GM23338 (cell line): Measurements from ENCODE around the gene BAIAP2. TPM values are rescaled to one million over a fixed set of nuclear protein-coding genes. Genes with fewer than 3 reads are reported as not detected.

Source experiments
- ATAC-seq: fragments of 200-7000 bp; cut with Tn5 transposase; 3 replicates; pipeline ENCODE4 v1.9.1; 2020
- DNase-seq: peaks from one replicate; pipeline ENCODE4 v3.0.0-alpha.2; 2015; ENCODE audit warnings: low spot score
- H2AFZ ChIP-seq: fragments of 200-600 bp; sonication (generic); 2 replicates; pipeline ENCODE4 v1.8.0; 2016; ENCODE audit warnings: antibody characterized with exemption, mild to moderate bottlenecking, moderate library complexity
- H3F3A ChIP-seq: fragments of 200-600 bp; sonication (generic); replicated peaks from 2 replicates; pipeline ENCODE4 v1.8.0; 2017; ENCODE audit warnings: antibody characterized with exemption, mixed run types, low read depth
- H3K27ac ChIP-seq: fragments of 200-600 bp; sonication (generic); 2 replicates; pipeline ENCODE4 v1.6.1; 2016; ENCODE audit warnings: low read depth
- H3K27me3 ChIP-seq: fragments of 200-600 bp; sonication (generic); 2 replicates; pipeline ENCODE4 v1.8.0; 2016; ENCODE audit warnings: mild to moderate bottlenecking, mixed run types, moderate library complexity; ENCODE audit not compliant: insufficient read depth
- H3K36me3 ChIP-seq: fragments of 200-600 bp; sonication (generic); 2 replicates; pipeline ENCODE4 v1.8.0; 2016; ENCODE audit warnings: mild to moderate bottlenecking; ENCODE audit not compliant: insufficient read depth
- H3K4me1 ChIP-seq: fragments of 200-600 bp; sonication (generic); 2 replicates; pipeline ENCODE4 v1.8.0; 2016; ENCODE audit warnings: mild to moderate bottlenecking, moderate library complexity; ENCODE audit not compliant: insufficient read depth
- H3K4me2 ChIP-seq: fragments of 200-600 bp; sonication (generic); 2 replicates; pipeline ENCODE4 v1.7.1; 2017; ENCODE audit warnings: mixed run types
- H3K4me3 ChIP-seq: fragments of 200-600 bp; sonication (generic); 2 replicates; pipeline ENCODE4 v1.6.1; 2016; ENCODE audit warnings: mixed run types
- H3K79me2 ChIP-seq: fragments of 200-600 bp; sonication (generic); replicated peaks from 2 replicates; pipeline ENCODE4 v1.8.0; 2017; ENCODE audit warnings: mild to moderate bottlenecking; ENCODE audit not compliant: insufficient read depth
- H3K9me2 ChIP-seq: fragments of 200-600 bp; sonication (generic); 2 replicates; pipeline ENCODE4 v1.8.0; 2017; ENCODE audit not compliant: insufficient read depth
- H4K20me1 ChIP-seq: fragments of 200-600 bp; sonication (generic); replicated peaks from 2 replicates; pipeline ENCODE4 v1.8.0; 2017; ENCODE audit warnings: mild to moderate bottlenecking; ENCODE audit not compliant: insufficient read depth
- H3K27ac Mint-ChIP-seq: 2 replicates; pipeline ENCODE4 v1.8.0; 2020; ENCODE audit warnings: inconsistent platforms, mild to moderate bottlenecking, moderate library complexity, mixed read lengths
- H3K27me3 Mint-ChIP-seq: 3 replicates; pipeline ENCODE4 v1.8.0; 2022; ENCODE audit warnings: low read depth, mild to moderate bottlenecking, moderate library complexity, mixed read lengths, inconsistent platforms; ENCODE audit not compliant: insufficient read depth, poor library complexity
- H3K36me3 Mint-ChIP-seq: 3 replicates; pipeline ENCODE4 v1.8.0; 2021; ENCODE audit warnings: low read depth, mild to moderate bottlenecking, inconsistent platforms, moderate library complexity, mixed read lengths
- H3K4me1 Mint-ChIP-seq: 3 replicates; pipeline ENCODE4 v1.8.0; 2020; ENCODE audit warnings: mild to moderate bottlenecking, inconsistent platforms, mixed read lengths
- H3K4me3 Mint-ChIP-seq: 3 replicates; pipeline ENCODE4 v1.8.0; 2021; ENCODE audit warnings: moderate library complexity, mild to moderate bottlenecking, inconsistent platforms, mixed read lengths
- H3K9me3 Mint-ChIP-seq: 3 replicates; pipeline ENCODE4 v1.8.0; 2020; ENCODE audit warnings: moderate library complexity, mild to moderate bottlenecking, inconsistent platforms, mixed read lengths
- CREB1 ChIP-seq: fragments of 250-450 bp; sonication (Bioruptor Pico); IDR thresholded peaks from 2 replicates; pipeline ENCODE4 v1.5.0; 2020; ENCODE audit warnings: low read depth, mild to moderate bottlenecking, moderate library complexity
- EZH2 ChIP-seq: fragments of 200-600 bp; sonication (generic); IDR thresholded peaks from one replicate; pipeline ENCODE4 v1.8.0; 2017; ENCODE audit warnings: antibody characterized with exemption, mild to moderate bottlenecking, low read depth; ENCODE audit not compliant: unreplicated experiment
- EZH2phosphoT487 ChIP-seq: fragments of 200-600 bp; sonication (generic); IDR thresholded peaks from one replicate; pipeline ENCODE4 v1.8.1; 2018; ENCODE audit warnings: antibody characterized with exemption; ENCODE audit not compliant: unreplicated experiment
- JUNB ChIP-seq: IDR thresholded peaks from one replicate; pipeline ENCODE4 v1.6.1; 2016; ENCODE audit warnings: antibody characterized with exemption; ENCODE audit not compliant: unreplicated experiment
- NANOG ChIP-seq: IDR thresholded peaks from 2 replicates; pipeline ENCODE4 v1.6.1; 2016; ENCODE audit warnings: antibody characterized with exemption, borderline replicate concordance
- POLR2AphosphoS5 ChIP-seq: IDR thresholded peaks from 2 replicates; pipeline ENCODE4 v1.6.1; 2016; ENCODE audit warnings: antibody characterized with exemption, low read depth
- STAT1 ChIP-seq: IDR thresholded peaks from one replicate; pipeline ENCODE4 v1.6.1; 2016; ENCODE audit warnings: antibody characterized with exemption; ENCODE audit not compliant: unreplicated experiment
- ZNF114 ChIP-seq: fragments of 250-450 bp; sonication (Bioruptor Pico); IDR thresholded peaks from 2 replicates; pipeline ENCODE4 v1.5.0; 2020; ENCODE audit warnings: mild to moderate bottlenecking, moderate library complexity
- ZNF331 ChIP-seq: fragments of 250-450 bp; sonication (Bioruptor Pico); IDR thresholded peaks from 2 replicates; pipeline ENCODE4 v1.5.0; 2020; ENCODE audit warnings: low read depth, mild to moderate bottlenecking, moderate library complexity
- polyA plus RNA-seq: library from polyadenylated mRNA; unstranded; fragments of >200 nt; fragmentation: Nextera tagmentation; extraction: Ambion mirVana; gene quantifications from 2 replicates; pipeline ENCODE4 v1.2.1, GENCODE V29; 2016
- total RNA-seq: library from RNA; depleted of rRNA; stranded (reverse); fragments of >200 nt; shearing (Covaris generic); gene quantifications from 2 replicates; pipeline ENCODE4 v1.2.3, GENCODE V29; 2014
- TF ChIP-seq, protein P1 (sequence below): IDR thresholded peaks from one replicate; pipeline ENCODE4 v1.6.1; 2018; ENCODE audit warnings: antibody characterized with exemption; ENCODE audit not compliant: unreplicated experiment
- TF ChIP-seq, protein P2 (sequence below): fragments of 250-450 bp; sonication (Bioruptor Pico); IDR thresholded peaks from 2 replicates; pipeline ENCODE4 v1.5.0; 2020; ENCODE audit warnings: mild to moderate bottlenecking, moderate library complexity

BAIAP2 gene
- total and polyA plus RNA-seq, 2 experiments from 2014 or later = 21.7 to 22.7 TPM

DNA sequence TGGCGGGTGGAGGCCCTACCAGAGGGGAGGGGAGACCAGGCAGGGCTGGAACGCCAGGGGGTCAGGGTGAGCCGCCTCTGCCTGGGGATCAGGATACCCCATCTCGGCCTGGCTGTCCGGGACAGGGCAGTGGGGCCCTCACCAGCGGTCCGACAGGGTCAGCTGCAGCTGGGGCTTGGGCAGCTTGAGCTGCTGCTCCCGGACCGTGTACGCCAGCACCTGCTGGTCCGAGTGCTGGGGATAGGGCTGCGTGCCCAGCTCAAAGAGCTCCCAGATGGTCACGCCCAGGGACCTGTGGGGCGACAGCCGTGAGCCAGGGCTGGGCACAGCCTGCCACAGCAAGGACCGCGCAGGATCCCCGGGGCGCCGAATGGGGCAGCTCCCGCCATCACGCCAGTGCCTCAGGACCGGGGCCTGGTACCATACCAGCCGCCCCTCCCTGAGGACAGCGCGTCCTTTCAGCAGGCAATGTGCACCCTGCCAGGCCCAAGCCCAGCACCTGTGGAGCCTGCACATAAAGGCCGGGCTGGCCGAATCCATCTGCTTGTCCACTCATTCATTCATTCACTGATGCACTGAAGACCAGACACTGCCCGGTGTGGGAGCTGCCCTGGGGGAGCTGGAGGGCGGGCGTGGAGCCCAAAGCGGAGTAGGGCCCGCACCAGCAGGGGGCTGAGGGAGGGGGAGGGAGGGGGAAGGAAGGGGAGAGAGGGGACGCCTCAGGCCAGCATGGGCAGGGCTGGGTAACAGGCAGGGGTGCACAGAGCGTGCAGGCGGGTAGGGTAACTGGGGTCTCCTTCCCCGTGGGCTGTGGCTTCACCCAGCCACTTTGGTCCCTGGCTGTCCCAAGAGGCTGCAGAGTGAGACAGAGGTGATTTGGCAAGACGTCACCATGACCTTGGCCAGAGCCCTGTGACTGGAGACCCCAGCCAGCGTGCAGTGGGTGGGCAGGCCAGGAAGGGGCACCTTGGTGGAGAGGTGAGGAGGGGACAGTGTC lies 88.4 kb downstream of the BAIAP2 start:
- no peak overlapping the region for H3K27ac ChIP-seq
- H3K79me2 ChIP-seq = no peaks in the 10 kb centered on the region
- ATAC-seq = no peak
- Mint-ChIP-seq H3K27ac (no peak overlapping the region), H3K4me3 (no peak overlapping the region), H3K9me3 (no peaks in the 10 kb centered on the region), H3K4me1 (no peaks in the 10 kb centered on the region), H3K27me3 (peaks cover 9% of the 10 kb centered on the region), H3K36me3 (no peaks in the 10 kb centered on the region)
- H3K4me2 ChIP-seq = no peak overlapping the region
- no peaks in the 10 kb centered on the region for H3K27me3 ChIP-seq
- H3K9me2 ChIP-seq = no peaks in the 10 kb centered on the region
- no peaks in the 10 kb centered on the region for H3F3A ChIP-seq
- no peaks in the 10 kb centered on the region for H4K20me1 ChIP-seq
- H3K36me3 ChIP-seq = no peaks in the 10 kb centered on the region
- H3K4me3 ChIP-seq = no peak overlapping the region
- DNase-seq = no peak
- no peaks in the 10 kb centered on the region for H3K4me1 ChIP-seq
- TF ChIP-seq, protein P1, sequence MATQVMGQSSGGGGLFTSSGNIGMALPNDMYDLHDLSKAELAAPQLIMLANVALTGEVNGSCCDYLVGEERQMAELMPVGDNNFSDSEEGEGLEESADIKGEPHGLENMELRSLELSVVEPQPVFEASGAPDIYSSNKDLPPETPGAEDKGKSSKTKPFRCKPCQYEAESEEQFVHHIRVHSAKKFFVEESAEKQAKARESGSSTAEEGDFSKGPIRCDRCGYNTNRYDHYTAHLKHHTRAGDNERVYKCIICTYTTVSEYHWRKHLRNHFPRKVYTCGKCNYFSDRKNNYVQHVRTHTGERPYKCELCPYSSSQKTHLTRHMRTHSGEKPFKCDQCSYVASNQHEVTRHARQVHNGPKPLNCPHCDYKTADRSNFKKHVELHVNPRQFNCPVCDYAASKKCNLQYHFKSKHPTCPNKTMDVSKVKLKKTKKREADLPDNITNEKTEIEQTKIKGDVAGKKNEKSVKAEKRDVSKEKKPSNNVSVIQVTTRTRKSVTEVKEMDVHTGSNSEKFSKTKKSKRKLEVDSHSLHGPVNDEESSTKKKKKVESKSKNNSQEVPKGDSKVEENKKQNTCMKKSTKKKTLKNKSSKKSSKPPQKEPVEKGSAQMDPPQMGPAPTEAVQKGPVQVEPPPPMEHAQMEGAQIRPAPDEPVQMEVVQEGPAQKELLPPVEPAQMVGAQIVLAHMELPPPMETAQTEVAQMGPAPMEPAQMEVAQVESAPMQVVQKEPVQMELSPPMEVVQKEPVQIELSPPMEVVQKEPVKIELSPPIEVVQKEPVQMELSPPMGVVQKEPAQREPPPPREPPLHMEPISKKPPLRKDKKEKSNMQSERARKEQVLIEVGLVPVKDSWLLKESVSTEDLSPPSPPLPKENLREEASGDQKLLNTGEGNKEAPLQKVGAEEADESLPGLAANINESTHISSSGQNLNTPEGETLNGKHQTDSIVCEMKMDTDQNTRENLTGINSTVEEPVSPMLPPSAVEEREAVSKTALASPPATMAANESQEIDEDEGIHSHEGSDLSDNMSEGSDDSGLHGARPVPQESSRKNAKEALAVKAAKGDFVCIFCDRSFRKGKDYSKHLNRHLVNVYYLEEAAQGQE = no peak
- TF ChIP-seq EZH2phosphoT487 = no peak
- no peak for TF ChIP-seq JUNB
- TF ChIP-seq, protein P2, sequence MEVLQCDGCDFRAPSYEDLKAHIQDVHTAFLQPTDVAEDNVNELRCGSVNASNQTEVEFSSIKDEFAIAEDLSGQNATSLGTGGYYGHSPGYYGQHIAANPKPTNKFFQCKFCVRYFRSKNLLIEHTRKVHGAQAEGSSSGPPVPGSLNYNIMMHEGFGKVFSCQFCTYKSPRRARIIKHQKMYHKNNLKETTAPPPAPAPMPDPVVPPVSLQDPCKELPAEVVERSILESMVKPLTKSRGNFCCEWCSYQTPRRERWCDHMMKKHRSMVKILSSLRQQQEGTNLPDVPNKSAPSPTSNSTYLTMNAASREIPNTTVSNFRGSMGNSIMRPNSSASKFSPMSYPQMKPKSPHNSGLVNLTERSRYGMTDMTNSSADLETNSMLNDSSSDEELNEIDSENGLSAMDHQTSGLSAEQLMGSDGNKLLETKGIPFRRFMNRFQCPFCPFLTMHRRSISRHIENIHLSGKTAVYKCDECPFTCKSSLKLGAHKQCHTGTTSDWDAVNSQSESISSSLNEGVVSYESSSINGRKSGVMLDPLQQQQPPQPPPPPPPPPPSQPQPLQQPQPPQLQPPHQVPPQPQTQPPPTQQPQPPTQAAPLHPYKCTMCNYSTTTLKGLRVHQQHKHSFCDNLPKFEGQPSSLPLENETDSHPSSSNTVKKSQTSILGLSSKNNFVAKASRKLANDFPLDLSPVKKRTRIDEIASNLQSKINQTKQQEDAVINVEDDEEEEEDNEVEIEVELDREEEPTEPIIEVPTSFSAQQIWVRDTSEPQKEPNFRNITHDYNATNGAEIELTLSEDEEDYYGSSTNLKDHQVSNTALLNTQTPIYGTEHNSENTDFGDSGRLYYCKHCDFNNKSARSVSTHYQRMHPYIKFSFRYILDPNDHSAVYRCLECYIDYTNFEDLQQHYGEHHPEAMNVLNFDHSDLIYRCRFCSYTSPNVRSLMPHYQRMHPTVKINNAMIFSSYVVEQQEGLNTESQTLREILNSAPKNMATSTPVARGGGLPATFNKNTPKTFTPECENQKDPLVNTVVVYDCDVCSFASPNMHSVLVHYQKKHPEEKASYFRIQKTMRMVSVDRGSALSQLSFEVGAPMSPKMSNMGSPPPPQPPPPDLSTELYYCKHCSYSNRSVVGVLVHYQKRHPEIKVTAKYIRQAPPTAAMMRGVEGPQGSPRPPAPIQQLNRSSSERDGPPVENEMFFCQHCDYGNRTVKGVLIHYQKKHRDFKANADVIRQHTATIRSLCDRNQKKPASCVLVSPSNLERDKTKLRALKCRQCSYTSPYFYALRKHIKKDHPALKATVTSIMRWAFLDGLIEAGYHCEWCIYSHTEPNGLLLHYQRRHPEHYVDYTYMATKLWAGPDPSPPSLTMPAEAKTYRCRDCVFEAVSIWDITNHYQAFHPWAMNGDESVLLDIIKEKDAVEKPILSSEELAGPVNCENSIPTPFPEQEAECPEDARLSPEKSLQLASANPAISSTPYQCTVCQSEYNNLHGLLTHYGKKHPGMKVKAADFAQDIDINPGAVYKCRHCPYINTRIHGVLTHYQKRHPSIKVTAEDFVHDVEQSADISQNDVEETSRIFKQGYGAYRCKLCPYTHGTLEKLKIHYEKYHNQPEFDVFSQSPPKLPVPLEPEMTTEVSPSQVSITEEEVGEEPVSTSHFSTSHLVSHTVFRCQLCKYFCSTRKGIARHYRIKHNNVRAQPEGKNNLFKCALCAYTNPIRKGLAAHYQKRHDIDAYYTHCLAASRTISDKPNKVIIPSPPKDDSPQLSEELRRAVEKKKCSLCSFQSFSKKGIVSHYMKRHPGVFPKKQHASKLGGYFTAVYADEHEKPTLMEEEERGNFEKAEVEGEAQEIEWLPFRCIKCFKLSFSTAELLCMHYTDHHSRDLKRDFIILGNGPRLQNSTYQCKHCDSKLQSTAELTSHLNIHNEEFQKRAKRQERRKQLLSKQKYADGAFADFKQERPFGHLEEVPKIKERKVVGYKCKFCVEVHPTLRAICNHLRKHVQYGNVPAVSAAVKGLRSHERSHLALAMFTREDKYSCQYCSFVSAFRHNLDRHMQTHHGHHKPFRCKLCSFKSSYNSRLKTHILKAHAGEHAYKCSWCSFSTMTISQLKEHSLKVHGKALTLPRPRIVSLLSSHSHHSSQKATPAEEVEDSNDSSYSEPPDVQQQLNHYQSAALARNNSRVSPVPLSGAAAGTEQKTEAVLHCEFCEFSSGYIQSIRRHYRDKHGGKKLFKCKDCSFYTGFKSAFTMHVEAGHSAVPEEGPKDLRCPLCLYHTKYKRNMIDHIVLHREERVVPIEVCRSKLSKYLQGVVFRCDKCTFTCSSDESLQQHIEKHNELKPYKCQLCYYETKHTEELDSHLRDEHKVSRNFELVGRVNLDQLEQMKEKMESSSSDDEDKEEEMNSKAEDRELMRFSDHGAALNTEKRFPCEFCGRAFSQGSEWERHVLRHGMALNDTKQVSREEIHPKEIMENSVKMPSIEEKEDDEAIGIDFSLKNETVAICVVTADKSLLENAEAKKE (CRISPR knock-in tag) = no peak
- no peak for TF ChIP-seq ZNF331 (CRISPR knock-in tag)
- TF ChIP-seq ZNF114 (CRISPR knock-in tag) = no peak
- TF ChIP-seq EZH2 = no peak
- TF ChIP-seq CREB1 (CRISPR knock-in tag) = no peak
- TF ChIP-seq POLR2AphosphoS5 = no peak
- no peak for TF ChIP-seq STAT1
- no peak for TF ChIP-seq NANOG
- no peak overlapping the region for H2AFZ ChIP-seq
